Activated CD8-positive, alpha-beta memory T cell treated with anti-CD3 and anti-CD28 coated beads, Interleukin-2, amount 50 U/mL, for 24 hours (primary cell): ENCODE data around the gene FAM53C.
"Not testable (repeated sequence)": the region's sequence is repeated elsewhere in the genome, so short reads cannot be mapped to it uniquely, and the experiment has no call there.

Experiments
- DNase-seq: peaks from one replicate; pipeline ENCODE4 v3.0.0-alpha.2; 2020; ENCODE audit errors: extremely low read depth

FAM53C gene

DNA sequence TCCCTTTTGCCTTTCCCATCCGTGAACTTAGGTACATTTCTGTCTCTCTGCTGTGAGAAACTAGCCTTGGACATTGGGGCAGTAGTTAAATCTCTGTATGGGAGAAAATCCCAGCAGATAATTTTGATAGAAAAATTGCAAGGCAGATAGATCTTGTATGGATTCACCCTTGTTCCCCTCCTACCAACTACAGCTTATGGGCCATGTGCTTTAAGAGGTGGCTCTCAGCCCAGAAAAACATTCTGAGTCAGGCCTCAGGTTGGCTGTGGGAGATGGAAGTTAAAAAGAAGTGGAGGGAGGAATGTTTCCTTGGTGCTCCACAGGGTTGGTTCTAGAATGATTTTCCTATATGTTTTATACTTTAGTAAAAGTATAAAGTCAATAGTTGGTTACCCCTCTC is 13.0 kb downstream of the FAM53C start:
- DNase-seq = no peak

GRCh38 chr5:138351517-138351916 is 13.5 kb downstream of the FAM53C start:
- no peak for DNase-seq

DNA sequence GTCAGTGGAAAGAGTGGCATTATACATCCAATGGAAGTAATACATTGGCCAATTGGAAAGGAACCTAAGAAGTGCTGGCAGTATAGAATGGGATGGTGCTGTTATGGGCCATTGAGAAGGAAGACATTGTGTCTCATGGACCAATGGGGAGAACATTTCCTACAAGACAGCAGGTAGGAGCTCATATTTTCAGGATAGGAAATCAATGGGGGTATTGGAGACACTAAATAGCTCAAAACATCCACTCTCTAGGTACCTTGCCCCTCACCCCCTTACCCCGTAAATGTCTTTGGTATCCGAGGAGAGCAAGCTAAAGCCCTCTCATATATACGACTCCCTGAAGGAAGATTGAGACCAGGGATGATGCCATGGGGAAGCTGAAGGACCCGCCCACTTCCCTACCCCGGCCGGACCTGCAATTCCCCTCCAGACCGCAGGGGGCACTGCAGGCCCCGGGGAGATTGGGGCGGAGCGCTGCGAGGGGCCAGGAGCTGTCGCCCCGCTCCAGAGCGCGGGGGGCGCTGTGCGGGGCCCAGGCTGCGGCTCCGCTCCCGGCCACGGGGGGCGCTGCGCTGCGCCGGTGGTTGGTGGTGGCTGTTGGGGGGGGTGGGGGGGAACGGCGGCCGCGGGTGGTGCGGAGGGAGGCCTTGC is 14.1 kb downstream of the FAM53C start, which contains the start of gene KDM3B:
Gene KDM3B, plus strand, starts transcription at position 615 of the 651 bp plus-strand sequence. CDS start 111 bp downstream, outside the sequence.
- DNase-seq = peak; percentile 67

DNA sequence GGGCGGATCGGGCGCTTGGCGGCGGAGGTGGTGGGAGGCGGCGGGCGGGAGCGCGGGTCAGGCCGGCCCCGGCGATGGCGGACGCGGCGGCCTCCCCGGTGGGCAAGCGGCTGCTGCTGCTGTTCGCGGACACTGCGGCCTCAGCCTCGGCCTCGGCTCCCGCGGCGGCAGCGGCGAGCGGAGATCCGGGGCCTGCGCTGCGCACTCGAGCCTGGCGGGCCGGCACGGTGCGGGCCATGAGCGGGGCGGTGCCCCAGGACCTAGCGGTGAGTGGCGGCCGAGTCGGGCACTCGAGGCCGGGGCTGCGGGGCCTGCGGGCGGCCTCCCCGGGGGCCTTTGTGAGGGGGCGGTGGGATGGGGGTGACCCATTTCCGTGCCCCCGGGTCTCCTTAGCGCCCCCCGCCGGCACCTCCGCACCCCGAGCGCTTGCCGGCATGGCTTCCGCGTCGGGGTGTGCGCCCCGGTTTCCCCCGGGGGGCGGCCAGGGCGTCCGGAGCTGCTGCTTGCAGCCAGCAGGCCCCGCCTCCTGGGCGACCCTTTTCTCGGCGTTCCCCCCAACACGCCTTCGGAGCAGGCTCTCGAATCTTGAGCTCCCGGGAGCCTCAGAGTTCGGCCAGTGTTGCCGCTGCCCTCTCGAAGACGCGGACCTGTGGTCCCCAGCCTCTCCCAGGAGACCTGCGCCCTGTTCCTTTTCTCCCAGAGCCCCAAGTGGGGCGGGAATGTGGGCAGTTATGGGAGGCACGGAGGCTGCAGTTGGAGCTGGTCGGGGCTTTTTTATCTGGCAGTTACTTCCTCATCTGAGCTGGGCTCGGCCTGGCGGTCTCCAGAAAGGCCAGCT is 14.9 kb downstream of the FAM53C start:
- peak; percentile 26 for DNase-seq

- no peak for DNase-seq
These were observed 15.6 kb downstream of the FAM53C start for GRCh38 chr5:138353560-138354080.

GRCh38 chr5:138354387-138354786 is 16.3 kb downstream of the FAM53C start:
- no peak for DNase-seq

- DNase-seq = no peak
These were observed 16.9 kb downstream of the FAM53C start for GRCh38 chr5:138354926-138355378.

- no peak for DNase-seq
These were observed 21.6 kb downstream of the FAM53C start for GRCh38 chr5:138359621-138360020.

DNA sequence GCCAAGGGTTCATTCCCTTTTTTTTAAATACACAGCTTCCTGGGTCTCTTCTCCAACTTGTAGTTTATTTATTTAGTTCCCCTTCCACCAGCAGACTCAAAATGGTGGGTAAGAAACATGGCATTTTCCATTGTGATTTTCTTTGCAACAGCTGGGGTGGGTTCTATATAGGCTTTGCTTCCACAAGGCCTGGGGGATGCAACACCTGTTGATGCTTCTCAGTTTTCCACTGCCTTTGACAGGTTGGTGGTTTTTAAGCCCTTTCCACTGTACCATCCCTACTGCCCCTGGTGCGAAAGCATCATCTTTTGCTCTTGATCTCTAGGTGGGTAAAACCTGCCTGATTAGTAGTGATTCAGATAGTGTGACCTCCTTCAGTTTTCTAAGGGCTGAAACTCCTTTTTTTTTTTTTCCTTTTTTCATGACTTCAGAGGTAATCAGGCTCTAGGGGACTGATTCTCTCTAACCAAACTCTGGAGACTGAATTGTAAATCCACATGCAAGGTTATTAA is 22.9 kb downstream of the FAM53C start:
- no peak for DNase-seq

DNA sequence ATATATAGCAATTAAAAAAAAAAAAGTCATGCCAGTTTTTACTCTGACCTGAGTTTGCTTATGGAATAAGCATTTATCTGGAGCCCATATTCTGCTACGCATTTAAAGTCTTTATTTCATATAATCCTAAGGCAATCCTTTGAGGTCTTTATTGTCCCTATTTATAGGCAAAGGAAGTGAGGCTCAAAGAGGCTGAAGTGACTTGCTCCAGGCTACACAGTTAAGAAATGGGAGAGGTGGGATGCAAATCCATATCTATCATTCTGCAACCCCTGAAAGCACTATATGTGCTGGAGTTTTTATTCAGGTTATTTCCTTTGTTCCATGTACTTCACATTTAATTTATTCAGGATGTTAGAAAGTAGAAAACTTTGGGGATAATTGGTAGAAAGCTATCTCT is 26.5 kb downstream of the FAM53C start:
- DNase-seq = no peak

- DNase-seq = no peak
These were observed 28.7 kb downstream of the FAM53C start for GRCh38 chr5:138366632-138367382.

DNA sequence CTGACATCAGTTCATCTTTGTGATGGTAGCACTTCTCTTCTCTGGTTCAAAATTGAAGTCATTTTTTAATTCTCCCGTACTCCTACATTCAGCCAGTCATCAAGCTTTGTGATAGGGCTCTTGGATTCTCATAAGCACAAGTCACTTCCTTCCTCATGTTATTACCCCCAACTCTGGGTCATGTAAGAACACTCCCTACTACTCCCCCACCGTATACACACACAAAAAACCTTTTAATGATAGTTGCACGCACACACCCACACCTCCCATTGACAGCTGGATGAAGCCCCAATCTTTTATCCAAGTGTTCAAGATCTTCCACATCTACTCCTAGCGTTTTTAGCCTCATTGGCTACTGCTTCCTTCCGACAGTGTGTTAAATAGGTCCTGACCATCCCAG is 31.2 kb downstream of the FAM53C start:
- no peak for DNase-seq

DNA sequence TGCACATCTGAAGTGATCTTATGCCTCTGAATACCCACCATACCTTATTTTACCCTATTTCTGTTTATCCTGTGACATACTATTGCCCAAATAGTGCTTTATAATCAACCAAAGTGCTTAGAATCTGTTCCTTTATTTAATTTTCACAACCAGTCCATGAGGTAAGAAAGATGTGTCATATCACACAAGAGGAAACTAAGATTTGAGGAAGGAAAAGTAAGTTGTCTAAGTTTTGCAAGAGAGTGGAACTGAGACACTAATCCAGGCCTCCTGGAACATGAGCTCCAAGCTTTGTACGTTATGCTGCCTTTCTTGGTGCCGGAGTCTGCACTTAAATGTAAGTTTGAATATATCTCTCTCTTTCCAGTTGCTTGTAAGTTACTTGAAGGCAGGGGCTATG is 31.6 kb downstream of the FAM53C start:
- DNase-seq = no peak

- DNase-seq = no peak
These were observed 32.5 kb downstream of the FAM53C start for GRCh38 chr5:138370537-138370936.

- DNase-seq = no peak
These were observed 33.4 kb downstream of the FAM53C start for GRCh38 chr5:138371454-138371853.

DNA sequence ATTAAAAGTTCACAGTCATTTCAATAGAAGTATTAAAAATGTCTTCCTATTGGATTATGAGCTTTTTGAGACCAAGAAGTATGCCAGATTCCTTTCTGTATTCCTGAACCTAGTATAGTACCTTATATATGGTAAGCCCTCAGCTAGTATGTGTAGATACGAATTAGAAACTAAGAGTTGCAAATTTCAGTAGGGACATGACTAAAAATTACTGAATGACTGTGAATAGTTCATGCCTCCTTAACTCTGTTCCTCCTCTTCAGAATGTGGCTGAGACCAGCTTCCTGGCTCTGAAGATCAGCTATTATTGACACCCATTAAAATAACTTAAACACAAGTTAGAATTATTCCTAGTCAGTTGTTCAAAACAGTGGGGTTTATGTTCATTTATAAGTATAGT is 34.2 kb downstream of the FAM53C start:
- DNase-seq = no peak

GRCh38 chr5:138372653-138373052 is 34.6 kb downstream of the FAM53C start:
- no peak for DNase-seq

- DNase-seq = no peak
These were observed 44.3 kb downstream of the FAM53C start for GRCh38 chr5:138382347-138382746.

GRCh38 chr5:138385660-138386059 is 47.6 kb downstream of the FAM53C start:
- no peak for DNase-seq

GRCh38 chr5:138386290-138386689 is 48.2 kb downstream of the FAM53C start:
- no peak for DNase-seq

DNA sequence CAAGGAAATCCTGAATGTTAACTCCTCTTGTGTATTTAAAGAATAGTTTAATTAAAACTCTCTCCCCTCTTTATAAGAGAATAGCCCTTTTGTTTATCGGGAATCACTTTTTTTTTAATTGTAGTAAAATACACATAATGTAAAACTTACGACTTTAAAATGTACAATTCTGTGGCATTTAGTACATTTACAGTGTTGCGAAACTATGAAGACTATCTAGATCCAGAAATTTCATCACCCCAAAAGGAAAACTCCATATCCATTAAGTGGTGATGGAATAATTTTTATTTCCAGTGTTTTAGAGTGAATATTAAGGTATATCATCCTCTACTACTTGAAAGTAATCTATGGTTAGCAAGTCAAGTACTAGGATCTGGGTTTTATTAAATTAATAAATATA is 51.3 kb downstream of the FAM53C start:
- no peak for DNase-seq

GRCh38 chr5:138389911-138390310 is 51.8 kb downstream of the FAM53C start:
- not testable (repeated sequence) for DNase-seq
